Measurements from ENCODE around the gene RBBP7. TPM values are rescaled to one million over a fixed set of nuclear protein-coding genes. Genes with fewer than 3 reads are reported as not detected.

RBBP7 gene
- total RNA-seq, 1 experiment from 2014 or later: 146 TPM

DNA sequence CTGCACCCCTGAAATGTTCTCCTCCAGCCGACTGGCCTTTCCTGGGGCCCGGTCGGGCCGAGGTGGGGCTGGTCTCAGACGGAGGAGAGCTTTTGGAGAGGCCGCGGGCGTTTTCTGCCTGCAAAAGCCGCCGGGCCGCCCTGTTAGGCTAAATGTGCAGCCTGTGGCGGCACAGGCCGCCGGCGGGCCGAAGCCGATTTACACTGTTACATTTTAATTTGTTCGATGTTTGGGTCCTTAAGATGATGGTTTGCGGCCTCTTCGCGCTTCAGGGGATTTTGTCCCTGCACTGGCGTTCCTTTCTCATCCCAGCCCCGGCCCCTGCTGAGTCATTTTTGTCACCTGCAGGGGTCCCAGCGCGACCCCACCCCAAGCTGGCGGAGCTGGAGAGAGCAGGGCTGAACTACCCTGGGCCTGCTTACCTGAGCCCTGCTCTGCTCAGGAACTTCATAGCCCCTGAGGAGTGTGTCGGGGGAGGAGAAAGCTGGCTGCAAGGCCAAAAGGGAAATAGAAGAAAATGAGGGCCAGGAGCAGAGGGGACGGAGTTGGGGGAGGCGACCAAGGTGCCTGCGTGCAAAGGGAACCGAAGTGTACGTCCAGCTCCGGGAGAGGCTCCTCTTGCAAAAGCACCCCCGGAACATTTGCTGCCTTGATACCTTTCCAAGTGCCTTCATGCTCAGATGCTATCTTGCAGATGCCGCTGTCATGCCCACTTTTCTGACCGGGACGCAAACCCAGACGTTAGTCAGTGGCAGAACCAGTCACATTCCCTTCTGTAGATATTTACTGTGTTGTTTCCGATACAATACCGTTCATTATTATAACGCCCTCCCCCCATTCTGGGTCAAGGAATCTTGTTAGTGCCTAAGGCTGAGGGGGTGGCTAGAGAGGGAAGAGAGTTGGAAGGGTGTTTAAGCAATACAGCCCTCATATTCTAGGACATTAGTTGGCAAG, 977 bp upstream of the RBBP7 start:
- no peaks in the 10 kb centered on the region for H4K20me1 ChIP-seq (ENCODE audit: insufficient read depth)
- RAD21 ChIA-PET (ENCODE audit: low non-redundant PET in 1 of 2, low total read pairs in 2 of 2, uncharacterized antibody in 2 of 2, unreplicated experiment in 2 of 2): no interaction called here
- BruUV-seq (replicated peaks): no TSS peak
- H3K9me3 ChIP-seq (ENCODE audit: control insufficient read depth in 1 of 2, insufficient read depth in 1 of 2, low read depth in 1 of 2, low read length in 2 of 2): no peaks in the 10 kb centered on the region
- H3K4me1 ChIP-seq (ENCODE audit: control insufficient read depth in 1 of 2, insufficient read depth in 2 of 2, low read length in 2 of 2): peaks cover 2 to 15% of the 10 kb centered on the region in 2 experiments; a peak in 3 of 4 replicates
- peak overlapping the region; percentile 72 for H3K9ac ChIP-seq (ENCODE audit: low read length)
- H3K36me3 ChIP-seq (ENCODE audit: control insufficient read depth in 1 of 2, insufficient read depth in 2 of 2, low read length in 2 of 2): peaks cover 0 to 20% of the 10 kb centered on the region in 2 experiments; a peak in 2 of 4 replicates
- TF ChIP-seq SIN3A (IDR thresholded peaks at IDR 0.05; ENCODE audit: low read depth) (0 out of 2 replicates have a peak, but pooled peaks have one; percentile 10), ZFX (IDR thresholded peaks at IDR 0.05) (peak; percentile 47)
- TF ChIP-seq, protein P1, sequence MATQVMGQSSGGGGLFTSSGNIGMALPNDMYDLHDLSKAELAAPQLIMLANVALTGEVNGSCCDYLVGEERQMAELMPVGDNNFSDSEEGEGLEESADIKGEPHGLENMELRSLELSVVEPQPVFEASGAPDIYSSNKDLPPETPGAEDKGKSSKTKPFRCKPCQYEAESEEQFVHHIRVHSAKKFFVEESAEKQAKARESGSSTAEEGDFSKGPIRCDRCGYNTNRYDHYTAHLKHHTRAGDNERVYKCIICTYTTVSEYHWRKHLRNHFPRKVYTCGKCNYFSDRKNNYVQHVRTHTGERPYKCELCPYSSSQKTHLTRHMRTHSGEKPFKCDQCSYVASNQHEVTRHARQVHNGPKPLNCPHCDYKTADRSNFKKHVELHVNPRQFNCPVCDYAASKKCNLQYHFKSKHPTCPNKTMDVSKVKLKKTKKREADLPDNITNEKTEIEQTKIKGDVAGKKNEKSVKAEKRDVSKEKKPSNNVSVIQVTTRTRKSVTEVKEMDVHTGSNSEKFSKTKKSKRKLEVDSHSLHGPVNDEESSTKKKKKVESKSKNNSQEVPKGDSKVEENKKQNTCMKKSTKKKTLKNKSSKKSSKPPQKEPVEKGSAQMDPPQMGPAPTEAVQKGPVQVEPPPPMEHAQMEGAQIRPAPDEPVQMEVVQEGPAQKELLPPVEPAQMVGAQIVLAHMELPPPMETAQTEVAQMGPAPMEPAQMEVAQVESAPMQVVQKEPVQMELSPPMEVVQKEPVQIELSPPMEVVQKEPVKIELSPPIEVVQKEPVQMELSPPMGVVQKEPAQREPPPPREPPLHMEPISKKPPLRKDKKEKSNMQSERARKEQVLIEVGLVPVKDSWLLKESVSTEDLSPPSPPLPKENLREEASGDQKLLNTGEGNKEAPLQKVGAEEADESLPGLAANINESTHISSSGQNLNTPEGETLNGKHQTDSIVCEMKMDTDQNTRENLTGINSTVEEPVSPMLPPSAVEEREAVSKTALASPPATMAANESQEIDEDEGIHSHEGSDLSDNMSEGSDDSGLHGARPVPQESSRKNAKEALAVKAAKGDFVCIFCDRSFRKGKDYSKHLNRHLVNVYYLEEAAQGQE (IDR thresholded peaks at IDR 0.05; ENCODE audit: low read depth): no peak
- H3K79me2 ChIP-seq (ENCODE audit: insufficient read depth, low read length): peaks cover 33% of the 10 kb centered on the region
- DNase-seq (ENCODE audit: low read depth, low spot score) (no peak), ATAC-seq (peak; percentile 8)
- H3K9me2 ChIP-seq (ENCODE audit: insufficient read depth): no peaks in the 10 kb centered on the region
- intact Hi-C loops (cut with micrococcal nuclease): no loop called here
- peak overlapping the region; percentile 50 to 59 for H3K4me3 ChIP-seq (replicated peaks in 1 of 2; ENCODE audit: low read depth in 1 of 2, low read length in 2 of 2)
- POLR2A ChIA-PET: no interaction called here
- peak overlapping the region; percentile 48 for H3K27ac ChIP-seq (ENCODE audit: low read depth, low read length)
- CTCF ChIA-PET: no interaction called here
- H3K4me2 ChIP-seq (ENCODE audit: low read length): peak overlapping the region; percentile 80
- no peaks in the 10 kb centered on the region for H3K27me3 ChIP-seq (ENCODE audit: insufficient read depth, low read length)
- H2AFZ ChIP-seq (ENCODE audit: low read depth, low read length, poor library complexity, severe bottlenecking): no peak overlapping the region

Data from HCT116 (cell line).